Measurements from ENCODE around the gene GFPT2.
A peak's percentile ranks its signal among the peaks of the same experiment; 100 is the strongest.

GFPT2 gene

GRCh38 chr5:180328296-180329137, 24.6 kb downstream of the GFPT2 start:
- DNase-seq: peak; percentile 80 to 88
- no peak for TF ChIP-seq GATA1 (IDR thresholded peaks at IDR 0.05; ENCODE audit: low read depth, low read length)
- no peak for TF ChIP-seq POLR2A (IDR thresholded peaks at IDR 0.05; ENCODE audit: low read length)

GRCh38 chr5:180326989-180327565, 26.1 kb downstream of the GFPT2 start:
- no peak for TF ChIP-seq GATA1 (IDR thresholded peaks at IDR 0.05; ENCODE audit: low read depth, low read length)
- TF ChIP-seq POLR2A (IDR thresholded peaks at IDR 0.05; ENCODE audit: low read length): no peak
- no peak for DNase-seq

GRCh38 chr5:180324601-180324950, 28.6 kb downstream of the GFPT2 start:
- TF ChIP-seq GATA1 (IDR thresholded peaks at IDR 0.05; ENCODE audit: low read depth, low read length) (no peak), POLR2A (IDR thresholded peaks at IDR 0.05; ENCODE audit: low read length) (no peak)
- DNase-seq: no peak

GRCh38 chr5:180323941-180324600, 29.1 kb downstream of the GFPT2 start:
- TF ChIP-seq POLR2A (IDR thresholded peaks at IDR 0.05; ENCODE audit: low read length) (no peak), GATA1 (IDR thresholded peaks at IDR 0.05; ENCODE audit: low read depth, low read length) (no peak)
- DNase-seq: no peak

GRCh38 chr5:180323160-180323559, 30.0 kb downstream of the GFPT2 start:
- DNase-seq: no peak
- TF ChIP-seq POLR2A (IDR thresholded peaks at IDR 0.05; ENCODE audit: low read length) (no peak), GATA1 (IDR thresholded peaks at IDR 0.05; ENCODE audit: low read depth, low read length) (no peak)

- DNase-seq: no peak
- no peak for TF ChIP-seq GATA1 (IDR thresholded peaks at IDR 0.05; ENCODE audit: low read depth, low read length)
- TF ChIP-seq POLR2A (IDR thresholded peaks at IDR 0.05; ENCODE audit: low read length): no peak
Observed at GRCh38 chr5:180318456-180319089, 34.6 kb downstream of the GFPT2 start.

- DNase-seq: no peak
- TF ChIP-seq POLR2A (IDR thresholded peaks at IDR 0.05; ENCODE audit: low read length): no peak
- no peak for TF ChIP-seq GATA1 (IDR thresholded peaks at IDR 0.05; ENCODE audit: low read depth, low read length)
Observed at GRCh38 chr5:180316586-180316985, 36.5 kb downstream of the GFPT2 start.

GRCh38 chr5:180315762-180316212, 37.3 kb downstream of the GFPT2 start:
- peak; percentile 68 to 77 for DNase-seq
- no peak for TF ChIP-seq POLR2A (IDR thresholded peaks at IDR 0.05; ENCODE audit: low read length)
- TF ChIP-seq GATA1 (IDR thresholded peaks at IDR 0.05; ENCODE audit: low read depth, low read length): no peak

- TF ChIP-seq GATA1 (IDR thresholded peaks at IDR 0.05; ENCODE audit: low read depth, low read length) (no peak), POLR2A (IDR thresholded peaks at IDR 0.05; ENCODE audit: low read length) (no peak)
- peak; percentile 90 to 91 for DNase-seq
Observed at GRCh38 chr5:180313677-180314505, 39.2 kb downstream of the GFPT2 start.

- TF ChIP-seq POLR2A (IDR thresholded peaks at IDR 0.05; ENCODE audit: low read length) (no peak), GATA1 (IDR thresholded peaks at IDR 0.05; ENCODE audit: low read depth, low read length) (no peak)
Observed at GRCh38 chr5:180311216-180311615, 41.9 kb downstream of the GFPT2 start.

GRCh38 chr5:180306796-180307195, 46.3 kb downstream of the GFPT2 start:
- TF ChIP-seq POLR2A (IDR thresholded peaks at IDR 0.05; ENCODE audit: low read length): no peak
- no peak for DNase-seq

More at GRCh38 chr5:180311216-180311615, 41.9 kb downstream of the GFPT2 start:
- peak in 1 of 2 experiments; percentile 12 for DNase-seq

GRCh38 chr5:180305481-180305880, 47.7 kb downstream of the GFPT2 start:
- TF ChIP-seq GATA1 (IDR thresholded peaks at IDR 0.05; ENCODE audit: low read depth, low read length) (no peak), POLR2A (IDR thresholded peaks at IDR 0.05; ENCODE audit: low read length) (no peak)
- DNase-seq: no peak
